T-helper 17 cell (primary cell): ENCODE results near the gene KIFC3. TPM values are rescaled to one million over a fixed set of nuclear protein-coding genes. Genes with fewer than 3 reads are reported as not detected.
"Not testable (repeated sequence)": the region's sequence is repeated elsewhere in the genome, so short reads cannot be mapped to it uniquely, and the experiment has no call there.

ENCODE experiments used
- ATAC-seq: fragments of 150-1000 bp; cut with Tn5 transposase; 2 replicates; pipeline ENCODE4 v1.10.0; 2021; ENCODE audit warnings: mild to moderate bottlenecking, moderate library complexity
- DNase-seq, 3 donors: peaks; one replicate each; pipeline versions ENCODE4 v3.0.0 to v3.0.0-alpha.2; 2020 to 2021
- H3K9me3 ChIP-seq: one replicate; pipeline ENCODE4 v1.7.0; 2013; ENCODE audit warnings: low read length, mild to moderate bottlenecking; ENCODE audit not compliant: control insufficient read depth, poor library complexity, severe bottlenecking
- H3K27ac Mint-ChIP-seq: one replicate; pipeline ENCODE4 v1.8.0; 2022; ENCODE audit warnings: mild to moderate bottlenecking, moderate library complexity, mixed read lengths
- H3K27me3 Mint-ChIP-seq: one replicate; pipeline ENCODE4 v1.8.0; 2022; ENCODE audit warnings: mixed read lengths
- H3K36me3 Mint-ChIP-seq: one replicate; pipeline ENCODE4 v1.8.0; 2022; ENCODE audit warnings: low read depth, mixed read lengths
- H3K4me1 Mint-ChIP-seq: one replicate; pipeline ENCODE4 v1.8.0; 2022; ENCODE audit warnings: mild to moderate bottlenecking, mixed read lengths
- H3K4me3 Mint-ChIP-seq: one replicate; pipeline ENCODE4 v1.8.0; 2022; ENCODE audit warnings: mild to moderate bottlenecking, moderate library complexity, mixed read lengths
- total RNA-seq, 4 donors: library from RNA in 2 of 4; stranded (reverse) in 2 of 4; gene quantifications; one replicate each; pipeline ENCODE4 v1.2.3 and lab custom pipeline; 2022 to 2026

KIFC3 gene
- total RNA-seq, 2 donors from 2014 or later = 0.70 to 15.2 TPM

- H3K27ac Mint-ChIP-seq = peak overlapping the region; percentile 47
- no peak for DNase-seq
- H3K4me1 Mint-ChIP-seq = peaks cover 16% of the 10 kb centered on the region
- H3K9me3 ChIP-seq = no peaks in the 10 kb centered on the region
- H3K36me3 Mint-ChIP-seq = no peaks in the 10 kb centered on the region
- no peak for ATAC-seq
- H3K4me3 Mint-ChIP-seq = no peak overlapping the region
- peaks cover 8% of the 10 kb centered on the region for H3K27me3 Mint-ChIP-seq
Measured at GRCh38 chr16:57818377-57819064, 16.2 kb upstream of the KIFC3 start.

GRCh38 chr16:57817680-57818079, 15.4 kb upstream of the KIFC3 start:
- H3K36me3 Mint-ChIP-seq = no peaks in the 10 kb centered on the region
- no peak for DNase-seq
- no peak overlapping the region for H3K4me3 Mint-ChIP-seq
- H3K4me1 Mint-ChIP-seq = peaks cover 16% of the 10 kb centered on the region
- H3K27me3 Mint-ChIP-seq = peaks cover 7% of the 10 kb centered on the region
- no peak for ATAC-seq
- peak overlapping the region; percentile 47 for H3K27ac Mint-ChIP-seq
- H3K9me3 ChIP-seq = no peaks in the 10 kb centered on the region

GRCh38 chr16:57815987-57816745, 13.9 kb upstream of the KIFC3 start:
- DNase-seq = no peak
- peak overlapping the region; percentile 32 for H3K27ac Mint-ChIP-seq
- H3K4me1 Mint-ChIP-seq = peaks cover 16% of the 10 kb centered on the region
- peak; percentile 82 for ATAC-seq
- no peaks in the 10 kb centered on the region for H3K9me3 ChIP-seq
- no peaks in the 10 kb centered on the region for H3K36me3 Mint-ChIP-seq
- no peak overlapping the region for H3K4me3 Mint-ChIP-seq
- peaks cover 5% of the 10 kb centered on the region for H3K27me3 Mint-ChIP-seq

DNA sequence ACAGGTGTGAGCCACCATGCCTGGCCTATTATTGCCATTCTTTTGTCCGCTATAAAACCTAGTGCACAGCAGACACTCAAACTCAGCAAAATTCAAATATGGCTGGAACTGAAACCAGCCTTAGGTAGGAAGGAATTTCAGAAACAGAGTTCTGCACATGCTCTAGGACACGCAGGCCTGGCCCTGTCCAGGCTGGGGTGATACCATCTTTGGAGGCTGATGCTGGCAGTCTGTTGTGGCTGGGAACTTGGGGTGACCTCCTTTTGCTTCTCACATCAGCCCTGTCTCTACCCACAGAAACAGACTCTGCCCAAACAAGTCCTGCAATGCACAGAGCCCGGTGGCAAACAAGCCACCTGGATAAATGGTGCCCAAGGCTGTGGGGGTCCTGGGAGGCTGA, 12.6 kb upstream of the KIFC3 start:
- H3K9me3 ChIP-seq = no peaks in the 10 kb centered on the region
- DNase-seq (no peak), ATAC-seq (no peak)
- H3K36me3 Mint-ChIP-seq = no peaks in the 10 kb centered on the region
- H3K27me3 Mint-ChIP-seq = no peaks in the 10 kb centered on the region
- no peak overlapping the region for H3K4me3 Mint-ChIP-seq
- H3K27ac Mint-ChIP-seq = no peak overlapping the region
- peaks cover 25% of the 10 kb centered on the region for H3K4me1 Mint-ChIP-seq

DNA sequence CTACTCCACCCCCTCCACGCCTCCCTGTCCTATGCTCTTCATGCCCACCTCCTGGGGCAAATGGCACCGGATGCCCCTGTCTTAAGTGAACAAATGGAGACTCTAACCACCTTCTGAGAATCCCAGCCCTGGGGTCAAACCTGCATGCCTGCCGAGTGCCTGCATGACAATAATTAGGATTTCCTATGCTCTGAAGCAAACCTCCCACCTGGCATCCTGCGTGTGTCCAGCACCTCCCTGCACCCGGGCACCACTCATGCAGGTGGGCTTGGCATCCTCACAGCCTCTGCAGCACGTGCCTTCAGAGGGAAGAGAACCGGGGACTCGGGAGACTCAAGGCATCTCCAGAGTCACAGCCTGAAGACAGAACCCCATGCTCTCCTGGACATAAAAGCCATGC, 11.2 kb upstream of the KIFC3 start:
- ATAC-seq = no peak
- no peak overlapping the region for H3K27ac Mint-ChIP-seq

GRCh38 chr16:57811340-57811739, 9.0 kb upstream of the KIFC3 start:
- not testable (repeated sequence) for H3K27me3 Mint-ChIP-seq, H3K4me3 Mint-ChIP-seq, DNase-seq, H3K9me3 ChIP-seq, H3K36me3 Mint-ChIP-seq, ATAC-seq
- Mint-ChIP-seq H3K27ac (peak overlapping the region; percentile 80), H3K4me1 (peaks cover 26% of the 10 kb centered on the region)

More for the DNA sequence above, 11.2 kb upstream of the KIFC3 start:
- DNase-seq = no peak
- Mint-ChIP-seq H3K4me3 (no peak overlapping the region), H3K27me3 (no peaks in the 10 kb centered on the region), H3K36me3 (no peaks in the 10 kb centered on the region), H3K4me1 (peaks cover 28% of the 10 kb centered on the region)
- no peaks in the 10 kb centered on the region for H3K9me3 ChIP-seq

- peak overlapping the region; percentile 78 for H3K4me3 Mint-ChIP-seq
- no peaks in the 10 kb centered on the region for H3K36me3 Mint-ChIP-seq
- DNase-seq = peak; percentile 41 to 65 (median 56)
- H3K27ac Mint-ChIP-seq = peak overlapping the region; percentile 80
- peaks cover 11% of the 10 kb centered on the region for H3K27me3 Mint-ChIP-seq
- no peaks in the 10 kb centered on the region for H3K9me3 ChIP-seq
- peaks cover 19% of the 10 kb centered on the region for H3K4me1 Mint-ChIP-seq
- peak; percentile 99 for ATAC-seq
Measured at GRCh38 chr16:57810197-57811031, 8.1 kb upstream of the KIFC3 start.

DNA sequence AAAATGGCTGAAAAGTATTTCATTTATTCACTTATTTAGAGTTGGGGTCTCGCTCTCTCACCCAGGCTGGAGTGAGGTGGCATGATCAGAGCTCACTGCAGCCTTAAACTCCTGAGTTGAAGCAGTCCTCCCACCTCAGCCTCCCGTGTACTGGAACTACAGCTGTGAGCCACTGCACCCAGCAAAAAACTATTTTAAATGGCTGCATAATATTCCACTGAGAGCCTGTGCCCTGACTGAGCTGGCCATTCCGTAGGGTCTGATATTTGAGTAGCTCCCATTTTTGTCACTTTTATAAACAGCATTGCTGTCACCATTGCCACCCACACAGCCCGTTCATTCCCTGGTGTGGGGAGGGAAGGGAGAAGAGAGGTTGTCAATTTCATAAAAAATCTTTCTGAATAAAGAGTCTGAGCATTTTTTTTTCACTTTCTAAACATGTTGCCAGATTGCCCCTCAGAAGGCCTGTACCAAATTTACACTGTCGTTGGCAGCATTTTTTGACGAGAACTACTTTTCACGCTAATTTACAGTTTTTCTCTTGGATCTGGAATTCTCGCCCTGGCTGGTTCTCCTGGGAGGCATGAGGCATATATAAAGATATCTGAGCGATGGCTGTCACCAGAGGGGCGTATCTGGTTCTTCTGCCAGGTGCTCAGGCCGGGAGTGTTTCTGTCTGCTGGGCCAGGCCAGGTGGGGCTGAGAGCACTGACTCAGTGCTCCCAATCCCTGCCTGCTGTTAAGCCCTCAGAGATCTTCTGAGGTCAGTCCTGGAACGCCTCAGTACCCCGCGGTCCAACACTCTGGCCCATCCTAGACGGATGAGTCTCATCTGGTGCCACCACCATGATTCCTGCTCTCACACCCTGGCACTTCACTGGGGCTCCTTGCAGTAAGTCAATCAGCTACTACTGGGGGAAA, 7.2 kb upstream of the KIFC3 start:
- DNase-seq = no peak
- Mint-ChIP-seq H3K27me3 (peaks cover 11% of the 10 kb centered on the region), H3K27ac (peak overlapping the region; percentile 80), H3K36me3 (no peaks in the 10 kb centered on the region), H3K4me3 (peak overlapping the region; percentile 78), H3K4me1 (peaks cover 19% of the 10 kb centered on the region)
- ATAC-seq = no peak
- H3K9me3 ChIP-seq = no peaks in the 10 kb centered on the region

GRCh38 chr16:57808589-57809228, 6.4 kb upstream of the KIFC3 start:
- no peak for ATAC-seq
- no peaks in the 10 kb centered on the region for H3K9me3 ChIP-seq
- Mint-ChIP-seq H3K4me1 (peaks cover 16% of the 10 kb centered on the region), H3K4me3 (peak overlapping the region; percentile 63), H3K27ac (peak overlapping the region; percentile 16), H3K36me3 (no peaks in the 10 kb centered on the region), H3K27me3 (peaks cover 11% of the 10 kb centered on the region)
- DNase-seq = no peak

DNA sequence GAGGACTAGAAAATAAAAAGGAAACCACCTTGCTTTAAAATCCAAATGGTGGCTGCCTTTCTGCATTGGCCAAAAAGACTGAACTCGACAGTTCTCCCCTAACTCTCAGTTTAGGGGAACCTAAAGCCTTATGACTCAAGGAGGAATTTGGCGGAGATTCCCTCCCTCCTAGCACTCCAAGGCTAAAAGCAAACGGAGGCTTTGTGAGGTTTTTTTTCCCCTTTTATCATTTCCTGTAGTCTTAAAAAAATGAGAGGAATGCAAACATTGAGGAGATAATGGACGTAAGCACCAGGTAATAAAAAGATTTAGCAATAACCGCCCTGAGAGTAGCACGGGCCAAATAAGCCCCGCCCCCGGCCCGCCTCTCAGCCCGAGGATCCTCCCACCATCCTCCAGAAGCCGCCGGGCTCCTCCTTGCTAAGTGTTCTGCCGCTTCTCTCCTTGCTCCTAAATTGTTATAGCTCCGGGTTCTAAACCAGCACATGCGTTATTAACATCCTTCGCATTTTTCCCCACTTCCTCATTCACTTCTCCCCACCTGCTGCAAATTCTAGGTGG, 5.8 kb upstream of the KIFC3 start:
- no peaks in the 10 kb centered on the region for H3K36me3 Mint-ChIP-seq
- H3K9me3 ChIP-seq = no peaks in the 10 kb centered on the region
- peak in 2 of 3 donors; percentile 39 to 49 for DNase-seq
- peak overlapping the region; percentile 16 for H3K27ac Mint-ChIP-seq
- peaks cover 16% of the 10 kb centered on the region for H3K27me3 Mint-ChIP-seq
- H3K4me3 Mint-ChIP-seq = peak overlapping the region; percentile 63
- peak; percentile 44 for ATAC-seq
- peaks cover 16% of the 10 kb centered on the region for H3K4me1 Mint-ChIP-seq

GRCh38 chr16:57807252-57807967, 5.1 kb upstream of the KIFC3 start:
- peaks cover 5% of the 10 kb centered on the region for H3K36me3 Mint-ChIP-seq

More at GRCh38 chr16:57807252-57807967, 5.1 kb upstream of the KIFC3 start:
- no peak for DNase-seq
- H3K9me3 ChIP-seq = no peaks in the 10 kb centered on the region
- no peak overlapping the region for H3K4me3 Mint-ChIP-seq
- H3K27me3 Mint-ChIP-seq = peaks cover 22% of the 10 kb centered on the region
- ATAC-seq = no peak
- no peak overlapping the region for H3K27ac Mint-ChIP-seq
- peaks cover 22% of the 10 kb centered on the region for H3K4me1 Mint-ChIP-seq
